GM18858 (cell line): ENCODE data around the gene SCUBE3.

Experiments
- ATAC-seq: cut with Tn5 transposase; IDR thresholded peaks from one replicate; pipeline ENCODE4 v1.9.1; 2021; ENCODE audit not compliant: unreplicated experiment

Gene SCUBE3

DNA sequence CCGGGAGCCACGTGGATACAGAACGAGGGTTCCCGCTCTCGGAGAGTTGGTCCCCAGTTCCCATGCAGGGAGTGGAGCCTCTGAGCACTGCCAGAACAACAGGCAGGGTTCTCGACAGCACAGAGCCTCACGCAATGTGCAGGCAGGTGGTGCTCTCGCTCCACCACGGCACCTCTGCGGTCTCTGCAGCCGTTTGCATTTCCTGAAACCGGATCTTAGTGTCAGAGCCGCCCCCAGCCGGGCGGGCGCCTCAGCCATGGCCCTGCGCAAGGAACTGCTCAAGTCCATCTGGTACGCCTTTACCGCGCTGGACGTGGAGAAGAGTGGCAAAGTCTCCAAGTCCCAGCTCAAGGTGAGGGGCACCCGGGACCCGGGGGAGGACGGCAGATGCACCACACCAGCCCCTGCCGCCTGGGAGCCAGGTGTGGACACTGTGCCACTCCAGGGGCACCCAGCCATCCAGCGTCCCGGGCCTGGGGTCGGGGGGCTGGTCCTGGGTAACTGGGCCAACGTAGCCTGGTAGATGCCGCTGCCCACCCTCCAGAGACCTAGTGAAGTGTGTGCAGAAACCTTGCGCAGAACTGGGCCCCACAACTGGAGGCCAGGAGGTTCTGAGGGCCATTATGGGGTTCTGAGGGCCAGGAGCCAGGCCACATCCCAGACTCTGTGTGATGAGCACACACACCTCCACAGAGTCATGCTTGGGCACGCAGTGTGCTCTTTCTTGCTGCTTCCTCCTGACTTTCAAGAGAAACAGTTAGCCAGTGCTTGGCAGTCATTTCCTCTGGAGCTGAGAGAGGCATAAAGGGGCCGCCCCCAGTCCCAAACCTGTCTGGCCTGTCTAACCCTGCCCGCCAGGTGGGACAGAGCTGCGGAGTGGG is 84.1 kb downstream of the SCUBE3 start, which contains the start of gene DEF6:
TSS of gene DEF6 (plus strand) at position 218 of the 881 bp plus-strand sequence. CDS start at position 257, 39 bp downstream.
- ATAC-seq, result peak; percentile 72

DNA sequence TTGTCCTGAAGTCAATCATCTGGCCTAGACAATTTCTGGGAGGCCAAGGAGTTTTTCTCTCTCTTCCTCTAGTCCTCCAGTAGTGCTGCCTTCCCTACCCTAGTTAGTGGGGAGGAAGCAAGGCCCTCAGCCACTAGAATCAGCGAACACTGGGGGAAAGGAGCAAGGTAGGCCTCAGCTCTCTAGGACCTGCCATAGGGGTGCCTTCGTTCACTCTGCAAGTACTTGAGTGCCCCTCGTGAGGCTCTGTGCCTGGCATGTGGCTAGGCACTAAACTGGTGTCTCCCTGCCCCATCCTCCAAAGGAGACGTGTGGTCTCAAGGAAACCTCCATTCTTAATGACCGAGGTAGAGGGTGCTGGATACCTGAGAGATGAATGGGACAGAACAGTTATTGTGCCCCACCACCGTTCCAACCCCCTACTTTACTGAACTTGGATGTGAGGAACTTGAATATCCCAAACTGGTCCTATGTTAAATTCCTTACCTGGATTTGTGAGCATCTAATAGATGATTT is 84.9 kb downstream of the SCUBE3 start:
- ATAC-seq, result no peak

DNA sequence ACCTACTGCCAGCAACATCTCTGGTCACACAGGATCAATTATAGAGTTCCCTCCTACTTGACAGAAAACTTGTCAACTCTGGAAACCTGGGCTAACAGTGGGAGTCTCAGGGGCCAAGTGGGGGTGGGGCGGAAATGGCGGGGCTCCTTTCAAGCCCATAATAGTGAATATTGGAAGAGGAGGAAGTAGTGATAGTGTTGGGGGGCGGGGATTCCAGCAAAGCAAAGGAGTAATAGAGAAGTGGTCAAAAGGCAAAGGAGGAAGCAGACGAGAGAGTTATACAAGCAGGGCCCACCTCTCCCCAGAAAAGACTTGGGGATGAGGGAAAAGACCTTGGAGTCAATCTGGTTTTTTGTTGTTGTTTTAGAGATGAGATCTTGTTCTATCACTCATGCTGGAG is 85.9 kb downstream of the SCUBE3 start:
- no peak for ATAC-seq

DNA sequence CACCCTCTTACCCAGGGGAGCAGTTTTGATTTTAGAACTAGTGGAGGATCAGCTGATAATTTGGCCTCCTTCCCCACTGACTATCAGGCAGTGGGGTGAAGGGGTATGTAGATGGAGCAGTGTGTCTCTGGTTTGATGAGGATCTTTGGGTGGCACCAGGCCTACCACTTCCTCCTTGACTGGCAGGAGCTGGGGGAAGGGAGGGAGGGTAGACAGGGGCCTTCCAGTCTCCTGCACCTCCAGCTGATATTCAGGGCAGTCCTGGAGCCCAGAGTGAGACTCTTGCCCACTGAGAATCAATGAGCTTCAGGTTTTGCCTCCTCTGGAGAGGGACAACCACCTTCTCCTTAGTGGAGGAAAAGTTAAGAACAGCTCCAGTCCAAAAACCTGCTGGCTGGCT is 87.1 kb downstream of the SCUBE3 start:
- no peak for ATAC-seq
